SK-MEL-5 (cell line): ENCODE data around the gene CHID1. TPM values are rescaled to one million over a fixed set of nuclear protein-coding genes. Genes with fewer than 3 reads are reported as not detected.
A peak's percentile ranks its signal among the peaks of the same experiment; 100 is the strongest.

Source experiments
- DNase-seq: peaks from one replicate; pipeline ENCODE4 v3.0.0-alpha.2; 2016; ENCODE audit warnings: low read depth, low spot score
- in situ Hi-C: cut with HindIII; loops from 2 replicates; pipeline ENCODE4 v1.10.0; 2016; ENCODE audit warnings: low sequenced_read_pairs, high pct_unique_total_duplicates, low pct_unique_long_range_greater_than_20kb
- total RNA-seq: library from RNA; depleted of rRNA; stranded (reverse); fragments of >200 nt; shearing (Covaris generic); gene quantifications from 2 replicates; pipeline ENCODE4 v1.2.3, GENCODE V29; 2014

CHID1 gene
- total RNA-seq, 1 experiment from 2014 or later, result 31.0 TPM

GRCh38 chr11:827146-827896 lies 83.3 kb downstream of the CHID1 start:
- no peak for DNase-seq
- in situ Hi-C loops, result no loop called here

- in situ Hi-C loops, result no loop called here
- no peak for DNase-seq
These were observed 83.8 kb downstream of the CHID1 start for GRCh38 chr11:826836-827145.

GRCh38 chr11:826227-826621 lies 84.4 kb downstream of the CHID1 start:
- in situ Hi-C loops, result no loop called here
- DNase-seq, result no peak

GRCh38 chr11:825366-826226 lies 85.0 kb downstream of the CHID1 start:
- in situ Hi-C loops, result no loop called here

GRCh38 chr11:824942-825341 lies 85.7 kb downstream of the CHID1 start:
- no peak for DNase-seq
- in situ Hi-C loops, result no loop called here

More at GRCh38 chr11:825366-826226, 85.0 kb downstream of the CHID1 start:
- DNase-seq, result no peak

GRCh38 chr11:824292-824880 lies 86.2 kb downstream of the CHID1 start:
- no peak for DNase-seq
- in situ Hi-C loops, result no loop called here

- no peak for DNase-seq
- in situ Hi-C loops, result no loop called here
These were observed 86.9 kb downstream of the CHID1 start for GRCh38 chr11:823441-824291.

- DNase-seq, result no peak
- in situ Hi-C loops, result no loop called here
These were observed 88.9 kb downstream of the CHID1 start for GRCh38 chr11:821512-822371.

- DNase-seq, result no peak
These were observed 89.7 kb downstream of the CHID1 start for GRCh38 chr11:820655-821511.

GRCh38 chr11:819943-820649 lies 90.5 kb downstream of the CHID1 start:
- in situ Hi-C loops, result no loop called here
- DNase-seq, result peak; percentile 70

More at GRCh38 chr11:820655-821511, 89.7 kb downstream of the CHID1 start:
- in situ Hi-C loops, result no loop called here

- DNase-seq, result peak; percentile 82
- in situ Hi-C loops, result no loop called here
These were observed 91.3 kb downstream of the CHID1 start for GRCh38 chr11:819129-819931.

- DNase-seq, result no peak
- in situ Hi-C loops, result no loop called here
These were observed 92.0 kb downstream of the CHID1 start, which contains the start of gene PNPLA2 for GRCh38 chr11:818396-819128. Gene PNPLA2 (plus strand): TSS chr11:818914. CDS start chr11:819719, 805 bp downstream.
